ENCODE measurements around the gene ABTB2. TPM values are rescaled to one million over a fixed set of nuclear protein-coding genes. Genes with fewer than 3 reads are reported as not detected.

Gene ABTB2
- total RNA-seq, 1 experiment from 2014 or later, result 4.0 TPM

DNA sequence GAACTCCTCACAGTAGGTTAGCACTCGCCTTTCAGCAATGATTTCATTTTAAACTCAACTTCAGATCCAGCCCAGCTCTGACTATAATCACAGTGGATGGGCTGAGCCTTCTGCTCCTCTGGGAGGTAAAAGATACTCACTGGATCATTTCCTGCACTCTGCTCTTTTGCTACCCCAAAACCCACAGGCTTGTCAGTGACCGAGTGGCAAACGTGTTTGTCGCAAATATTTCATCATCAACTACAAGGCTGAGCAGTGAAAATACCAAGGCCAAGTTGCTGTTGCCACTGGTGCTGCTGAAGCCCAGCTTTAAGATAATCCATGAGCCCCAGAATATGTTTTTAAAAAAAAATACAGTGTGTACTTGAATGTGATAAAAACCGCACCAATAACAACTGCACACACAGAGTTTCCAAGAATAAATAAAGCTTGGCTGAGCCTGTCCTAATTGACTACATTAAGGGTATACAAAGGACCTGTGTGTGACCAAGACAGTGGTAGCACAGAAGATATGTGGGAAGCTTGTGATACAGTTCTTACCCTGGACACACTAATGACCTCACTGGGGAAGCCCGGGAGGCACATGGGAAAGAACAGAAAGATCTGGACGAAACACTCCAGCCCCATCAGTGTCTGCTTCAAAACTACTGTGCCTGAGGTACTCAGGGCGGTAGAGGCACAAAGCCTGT is 41.3 kb downstream of the ABTB2 start:
- DNase-seq (ENCODE audit: low read depth), result no peak

DNA sequence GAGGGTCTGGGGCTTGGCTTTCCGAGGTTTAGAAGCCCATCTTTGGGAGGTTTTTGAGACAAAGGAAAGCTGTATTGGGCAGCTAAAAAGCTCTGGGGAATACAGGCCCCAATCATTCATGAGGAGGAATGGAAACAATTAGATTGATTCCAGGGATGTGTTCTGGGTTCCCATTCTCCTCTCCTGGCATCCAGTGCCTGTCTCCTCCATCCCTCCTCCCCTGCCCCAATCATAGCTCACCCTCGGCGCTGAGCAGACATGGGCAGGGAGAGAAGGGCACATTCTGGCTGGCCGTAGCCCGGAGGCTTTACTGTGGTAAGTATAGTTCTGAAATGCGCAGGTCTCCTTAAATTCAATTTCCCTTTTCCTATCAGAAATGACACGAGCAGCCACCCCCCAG is 42.4 kb downstream of the ABTB2 start:
- DNase-seq (ENCODE audit: low read depth), result no peak

DNA sequence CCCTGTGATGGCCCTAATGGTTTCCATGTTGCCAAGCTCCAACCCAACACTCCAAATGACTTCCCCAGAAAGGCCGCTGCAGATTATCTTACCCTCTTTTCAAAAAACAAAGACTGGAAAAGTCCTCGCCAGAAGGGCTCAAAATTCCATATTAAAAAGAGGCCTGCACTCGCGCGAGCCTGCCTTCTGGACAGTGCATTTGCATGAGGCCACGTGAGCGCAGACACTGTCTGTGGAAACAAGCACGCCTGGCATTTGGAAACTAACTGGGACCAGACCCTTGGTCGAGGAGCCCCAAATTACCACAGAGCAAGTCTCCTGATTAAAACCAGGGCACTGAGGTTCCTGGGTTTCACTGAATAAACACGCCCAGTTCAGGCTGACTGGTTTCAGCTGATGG is 42.9 kb downstream of the ABTB2 start:
- no peak for DNase-seq (ENCODE audit: low read depth)

- no peak for DNase-seq (ENCODE audit: low read depth)
Observed at GRCh38 chr11:34314176-34314575, 43.6 kb downstream of the ABTB2 start.

DNA sequence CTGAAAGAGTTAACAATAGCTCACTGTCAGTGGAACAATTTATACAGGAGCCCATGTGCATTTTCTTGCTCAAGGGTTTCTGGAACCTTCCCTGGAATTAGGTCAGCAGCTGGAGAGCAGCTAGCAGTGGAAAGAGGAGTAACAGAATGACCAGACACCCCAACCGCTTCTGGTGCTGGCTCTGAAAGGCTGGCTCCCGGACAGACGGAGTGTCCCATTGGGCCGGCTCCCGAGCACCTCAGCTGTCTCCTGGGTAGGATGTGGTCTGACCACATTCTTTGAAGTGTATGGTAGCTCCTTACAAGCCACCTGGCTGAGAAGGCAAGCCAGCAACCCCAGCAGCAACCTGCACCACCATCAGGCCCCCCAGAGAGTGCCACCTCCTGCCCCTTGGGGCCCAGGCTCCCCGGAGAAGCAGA is 44.7 kb downstream of the ABTB2 start:
- peak; percentile 11 for DNase-seq (ENCODE audit: low read depth)

- no peak for DNase-seq (ENCODE audit: low read depth)
Observed at GRCh38 chr11:34311126-34311525, 46.7 kb downstream of the ABTB2 start.

DNA sequence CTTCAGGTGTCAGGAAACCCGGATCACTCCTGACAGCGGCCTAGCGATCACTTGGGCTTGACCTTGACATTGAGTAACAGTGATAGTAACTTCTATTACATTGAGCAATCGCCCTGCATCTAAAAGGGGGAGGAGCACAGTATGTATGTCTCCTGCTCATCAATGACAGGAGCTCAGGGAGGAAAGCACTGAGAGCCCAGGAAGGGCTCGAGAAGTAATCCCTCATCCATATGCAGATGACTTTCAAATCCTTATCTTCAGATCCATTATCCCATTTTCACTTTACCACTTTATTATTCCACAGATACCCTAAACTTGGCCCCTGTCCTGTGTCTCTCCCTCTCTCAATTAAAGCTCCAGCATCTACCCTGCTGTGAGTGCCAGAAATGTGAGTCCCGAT is 47.8 kb downstream of the ABTB2 start:
- DNase-seq (ENCODE audit: low read depth), result no peak

- DNase-seq (ENCODE audit: low read depth), result peak; percentile 9
Observed at GRCh38 chr11:34308913-34309585, 48.8 kb downstream of the ABTB2 start.

GRCh38 chr11:34308049-34308912 is 49.5 kb downstream of the ABTB2 start:
- DNase-seq (ENCODE audit: low read depth), result peak; percentile 27

- DNase-seq (ENCODE audit: low read depth), result no peak
Observed at GRCh38 chr11:34305780-34306179, 52.0 kb downstream of the ABTB2 start.

GRCh38 chr11:34305193-34305592 is 52.6 kb downstream of the ABTB2 start:
- DNase-seq (ENCODE audit: low read depth), result no peak

DNA sequence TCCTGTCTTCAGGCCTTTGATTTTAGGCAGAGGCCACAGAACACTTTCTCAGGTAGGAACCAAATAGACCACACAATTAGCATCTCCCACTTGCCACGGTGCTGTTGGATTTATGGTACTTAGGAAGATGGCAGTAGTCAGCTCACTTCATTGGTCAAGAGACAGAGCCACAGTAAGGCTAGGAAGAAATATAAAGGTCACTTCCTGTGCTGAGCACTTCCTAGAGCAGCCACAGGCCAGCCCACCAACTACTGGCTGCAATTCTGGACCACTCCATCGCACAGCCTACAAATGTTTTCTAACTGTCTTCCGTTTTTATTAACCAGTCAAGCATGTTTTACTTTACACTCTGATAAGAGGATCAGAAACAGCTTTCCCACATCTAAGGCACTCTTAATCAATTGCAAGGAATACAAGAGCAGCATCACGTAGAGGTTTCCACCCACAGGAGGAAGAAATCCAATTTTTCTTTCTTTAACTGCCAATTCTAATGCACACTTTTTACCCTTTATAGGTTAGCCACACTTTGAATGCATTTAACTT is 54.7 kb downstream of the ABTB2 start:
- DNase-seq (ENCODE audit: low read depth), result peak; percentile 34

- peak; percentile 100 for DNase-seq (ENCODE audit: low read depth)
Observed at GRCh38 chr11:34302046-34302921, 55.5 kb downstream of the ABTB2 start.

GRCh38 chr11:34300926-34301295 is 56.9 kb downstream of the ABTB2 start:
- no peak for DNase-seq (ENCODE audit: low read depth)

- DNase-seq (ENCODE audit: low read depth), result no peak
Observed at GRCh38 chr11:34300026-34300925, 57.5 kb downstream of the ABTB2 start.

DNA sequence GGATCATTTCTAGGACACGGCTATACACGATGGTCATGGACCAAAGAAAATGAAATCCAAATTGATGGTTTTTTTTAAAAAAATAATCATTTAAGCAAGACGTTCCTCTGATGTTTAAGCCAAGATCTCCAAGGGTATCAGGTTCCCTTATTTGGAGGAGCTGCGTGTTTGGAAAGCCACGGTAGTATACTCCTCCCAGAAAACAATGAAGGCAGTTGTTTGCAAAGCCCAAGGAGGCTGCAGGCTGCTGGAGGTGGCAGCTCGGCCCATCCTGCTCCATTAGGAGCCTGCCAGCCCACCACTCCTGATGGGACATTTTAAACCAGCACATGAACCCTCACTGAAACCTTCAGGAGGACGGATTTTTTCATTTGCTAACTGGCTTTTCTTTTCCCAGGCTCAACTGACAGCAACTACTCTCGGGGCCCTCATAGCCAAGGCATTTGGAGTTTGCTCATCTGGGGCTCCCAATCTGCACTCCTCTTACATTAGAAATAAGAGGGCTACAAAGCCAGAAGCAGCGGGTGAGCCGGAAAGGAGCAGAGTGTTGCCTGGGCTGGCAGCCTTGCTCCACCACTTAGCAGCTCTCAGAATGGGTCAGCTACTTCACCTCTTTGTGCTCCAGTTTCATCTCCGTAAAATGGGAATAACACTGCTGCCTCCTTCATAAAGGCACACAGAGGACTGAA is 58.4 kb downstream of the ABTB2 start:
- DNase-seq (ENCODE audit: low read depth), result no peak

- no peak for DNase-seq (ENCODE audit: low read depth)
Observed at GRCh38 chr11:34298871-34299270, 58.9 kb downstream of the ABTB2 start.

GRCh38 chr11:34296412-34296811 is 61.4 kb downstream of the ABTB2 start:
- DNase-seq (ENCODE audit: low read depth), result no peak

DNA sequence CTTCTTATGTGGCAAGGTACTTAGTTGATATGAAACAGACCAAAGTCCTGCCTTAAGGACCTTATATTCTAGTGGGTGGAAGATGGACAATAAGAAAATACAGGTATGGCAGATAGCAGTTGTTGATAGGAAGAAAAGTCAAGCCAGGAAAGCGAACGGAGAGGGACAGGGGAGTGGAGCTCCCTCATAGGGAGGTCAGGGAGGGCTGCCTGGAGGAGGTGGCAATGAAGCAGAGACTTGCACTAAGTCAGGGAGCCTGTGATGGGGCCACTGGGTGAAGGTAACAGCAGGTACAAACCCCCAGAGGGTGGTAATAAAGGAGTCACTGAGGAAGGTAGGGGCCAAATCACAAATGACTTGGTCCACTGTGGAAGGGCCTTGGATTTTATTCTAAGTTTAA is 65.3 kb downstream of the ABTB2 start:
- no peak for DNase-seq (ENCODE audit: low read depth)

All from HT1080 (cell line).